ENCODE results near the gene ITLN1. TPM values are rescaled to one million over a fixed set of nuclear protein-coding genes. Genes with fewer than 3 reads are reported as not detected.

ITLN1 gene
- total and polyA plus RNA-seq, 4 donors = 0.78 to 72.6 (median 30.2) TPM

DNA sequence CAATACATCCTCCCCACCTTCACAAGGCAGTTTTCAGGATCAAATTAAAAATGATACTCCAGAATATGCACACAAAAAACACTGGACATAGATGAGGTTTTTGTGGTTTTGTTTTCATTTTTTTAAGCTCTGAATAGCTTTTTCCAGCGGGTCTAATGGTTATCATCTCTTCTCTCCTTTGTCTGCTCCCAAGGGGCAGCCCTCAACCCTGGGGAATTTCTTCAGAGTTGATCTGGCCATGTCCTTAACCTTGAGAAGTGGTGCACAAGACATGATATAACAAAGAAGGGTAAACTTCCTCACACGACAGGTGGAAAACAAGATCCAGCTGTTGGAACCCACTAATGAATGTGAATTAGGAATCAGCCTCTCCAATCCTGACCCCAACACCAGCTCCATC lies 20.8 kb downstream of the ITLN1 start:
- intact Hi-C loops (cut with DNase I) = no loop called here
- no peaks in the 10 kb centered on the region for H3K27me3 ChIP-seq (ENCODE audit: control insufficient read depth in 1 of 2, insufficient read depth in 2 of 2, low read length in 1 of 2)
- H3K27ac ChIP-seq (ENCODE audit: low read depth in 1 of 2, low read length in 2 of 2) = no peak overlapping the region
- H3K4me1 ChIP-seq (ENCODE audit: control insufficient read depth in 1 of 2, insufficient read depth in 2 of 2, low read length in 2 of 2) = no peaks in the 10 kb centered on the region
- no peaks in the 10 kb centered on the region for H3K9me3 ChIP-seq (ENCODE audit: control insufficient read depth, low read length)
- H3K36me3 ChIP-seq (ENCODE audit: control insufficient read depth in 1 of 2, insufficient read depth in 2 of 2, low read length in 1 of 2) = no peaks in the 10 kb centered on the region
- WGBS, 2 donors = 87 to 90% methylated on average over 2 of the region's 2 CpGs
- ATAC-seq (ENCODE audit: low FRiP score) (no peak), DNase-seq (no peak)
- H3K4me3 ChIP-seq (ENCODE audit: low read length in 2 of 2) = no peak overlapping the region

- ATAC-seq (ENCODE audit: low FRiP score) = no peak
Measured at GRCh38 chr1:160863774-160864131, 21.2 kb downstream of the ITLN1 start.

DNA sequence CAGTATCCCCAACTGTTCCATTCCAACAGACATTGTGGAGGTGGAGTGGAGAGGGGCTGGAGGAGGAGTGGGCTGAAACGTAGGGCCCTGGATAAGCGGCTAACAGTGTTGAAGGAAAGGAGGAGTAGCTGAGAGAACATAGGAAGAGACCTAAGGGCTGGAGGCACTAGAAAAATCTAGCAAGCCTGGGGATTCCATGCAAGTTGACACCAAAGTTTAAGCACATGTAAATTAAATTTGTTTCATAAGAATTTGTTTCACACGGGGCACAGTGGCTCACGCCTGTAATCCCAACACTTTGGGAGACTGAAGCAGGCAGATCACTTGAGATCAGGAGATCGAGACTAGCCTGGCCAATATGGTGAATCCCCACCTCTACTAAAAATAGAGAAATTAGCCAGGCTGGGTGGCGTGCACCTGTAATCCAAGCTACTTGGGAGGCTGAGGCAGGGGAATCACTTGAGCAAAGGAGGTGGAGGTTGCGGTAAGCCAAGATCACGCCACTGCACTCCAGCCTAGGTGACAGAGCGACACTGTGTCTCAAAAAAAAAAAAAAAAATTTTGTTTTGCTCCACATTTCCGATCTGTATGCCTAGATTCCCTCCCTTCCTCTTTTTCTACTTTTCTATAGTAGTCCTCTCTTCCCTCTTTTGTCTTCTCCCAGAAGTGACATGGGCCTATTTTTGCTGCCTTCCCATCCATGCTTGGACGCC lies 21.8 kb downstream of the ITLN1 start:
- no peak for ATAC-seq (ENCODE audit: low FRiP score)
- Histone ChIP-seq H3K4me3 (ENCODE audit: low read length in 2 of 2) (no peak overlapping the region), H3K4me1 (ENCODE audit: control insufficient read depth in 1 of 2, insufficient read depth in 2 of 2, low read length in 2 of 2) (no peaks in the 10 kb centered on the region), H3K36me3 (ENCODE audit: control insufficient read depth in 1 of 2, insufficient read depth in 2 of 2, low read length in 1 of 2) (no peaks in the 10 kb centered on the region), H3K27me3 (ENCODE audit: control insufficient read depth in 1 of 2, insufficient read depth in 2 of 2, low read length in 1 of 2) (no peaks in the 10 kb centered on the region), H3K27ac (ENCODE audit: low read depth in 1 of 2, low read length in 2 of 2) (no peak overlapping the region), H3K9me3 (ENCODE audit: control insufficient read depth, low read length) (no peaks in the 10 kb centered on the region)
- intact Hi-C loops (cut with DNase I) = no loop called here
- 92 to 94% methylated on average over 11 of the region's 11 CpGs for WGBS, 2 donors
- no peak for DNase-seq

More at GRCh38 chr1:160863774-160864131, 21.2 kb downstream of the ITLN1 start:
- no peaks in the 10 kb centered on the region for H3K36me3 ChIP-seq (ENCODE audit: control insufficient read depth in 1 of 2, insufficient read depth in 2 of 2, low read length in 1 of 2)
- DNase-seq = peak in 1 of 2 donors; percentile 55
- H3K27ac ChIP-seq (ENCODE audit: low read depth in 1 of 2, low read length in 2 of 2) = no peak overlapping the region
- H3K9me3 ChIP-seq (ENCODE audit: control insufficient read depth, low read length) = no peaks in the 10 kb centered on the region
- H3K4me1 ChIP-seq (ENCODE audit: control insufficient read depth in 1 of 2, insufficient read depth in 2 of 2, low read length in 2 of 2) = no peaks in the 10 kb centered on the region
- WGBS, 2 donors = 94 to 95% methylated on average over 4 of the region's 4 CpGs
- no peak overlapping the region for H3K4me3 ChIP-seq (ENCODE audit: low read length in 2 of 2)
- intact Hi-C loops (cut with DNase I) = no loop called here
- H3K27me3 ChIP-seq (ENCODE audit: control insufficient read depth in 1 of 2, insufficient read depth in 2 of 2, low read length in 1 of 2) = no peaks in the 10 kb centered on the region

GRCh38 chr1:160862203-160863060 lies 22.5 kb downstream of the ITLN1 start, which contains the start of gene CD244:
Gene CD244 (minus strand): TSS chr1:160862887. CDS start chr1:160862677, 210 bp downstream.
- no peaks in the 10 kb centered on the region for H3K4me1 ChIP-seq (ENCODE audit: control insufficient read depth in 1 of 2, insufficient read depth in 2 of 2, low read length in 2 of 2)
- H3K27ac ChIP-seq (ENCODE audit: low read depth in 1 of 2, low read length in 2 of 2) = no peak within 1 kb of the TSS
- H3K4me3 ChIP-seq (ENCODE audit: low read length in 2 of 2) = no peak within 1 kb of the TSS
- ATAC-seq (ENCODE audit: low FRiP score) (peak; percentile 24), DNase-seq (peak in 1 of 2 donors; percentile 68)
- H3K27me3 ChIP-seq (ENCODE audit: control insufficient read depth in 1 of 2, insufficient read depth in 2 of 2, low read length in 1 of 2) = no peaks in the 10 kb centered on the region
- 68 to 73% methylated on average over 12 of the region's 12 CpGs for WGBS, 2 donors
- intact Hi-C loops (cut with DNase I) = no loop called here
- no peaks in the 10 kb centered on the region for H3K36me3 ChIP-seq (ENCODE audit: control insufficient read depth in 1 of 2, insufficient read depth in 2 of 2, low read length in 1 of 2)
- no peaks in the 10 kb centered on the region for H3K9me3 ChIP-seq (ENCODE audit: control insufficient read depth, low read length)

DNA sequence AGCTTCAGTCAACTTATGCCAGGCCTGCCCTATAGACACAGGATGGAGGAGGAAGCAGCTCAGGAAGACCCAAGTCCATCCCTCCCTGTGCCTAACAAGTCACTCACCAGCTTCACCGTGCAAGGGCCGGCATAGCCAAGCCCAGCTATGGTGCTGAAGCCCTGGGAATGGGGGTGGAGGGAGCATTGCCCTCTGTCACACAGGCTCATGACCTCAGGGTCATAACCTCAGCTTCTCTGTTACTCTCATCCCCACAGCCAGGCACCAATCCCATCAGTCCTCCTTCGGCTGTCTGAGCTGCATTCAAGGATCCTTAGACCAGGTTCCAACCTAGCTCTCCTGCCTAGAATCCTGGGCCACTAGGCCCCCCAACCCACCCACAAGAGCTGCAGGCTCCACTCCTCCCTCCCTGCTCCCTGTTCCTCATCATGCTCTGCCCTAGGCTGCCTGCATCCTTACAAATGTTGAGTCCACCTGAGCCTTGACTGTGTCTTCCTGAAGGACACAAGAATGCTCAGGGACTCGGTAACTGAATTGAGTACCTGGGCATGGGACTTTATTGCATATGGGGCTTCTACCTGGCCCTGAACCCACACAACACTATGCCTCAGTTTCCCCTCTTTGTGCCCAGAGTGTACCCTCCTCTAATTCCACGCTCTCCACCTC lies 24.0 kb downstream of the ITLN1 start:
- ATAC-seq (ENCODE audit: low FRiP score) = no peak
- H3K36me3 ChIP-seq (ENCODE audit: control insufficient read depth in 1 of 2, insufficient read depth in 2 of 2, low read length in 1 of 2) = no peaks in the 10 kb centered on the region
- no peak for DNase-seq
- no peaks in the 10 kb centered on the region for H3K9me3 ChIP-seq (ENCODE audit: control insufficient read depth, low read length)
- H3K4me3 ChIP-seq (ENCODE audit: low read length in 2 of 2) = no peak overlapping the region
- no peak overlapping the region for H3K27ac ChIP-seq (ENCODE audit: low read depth in 1 of 2, low read length in 2 of 2)
- no peaks in the 10 kb centered on the region for H3K4me1 ChIP-seq (ENCODE audit: control insufficient read depth in 1 of 2, insufficient read depth in 2 of 2, low read length in 2 of 2)
- intact Hi-C loops (cut with DNase I) = no loop called here
- 81 to 91% methylated on average over 5 of the region's 5 CpGs for WGBS, 2 donors
- H3K27me3 ChIP-seq (ENCODE audit: control insufficient read depth in 1 of 2, insufficient read depth in 2 of 2, low read length in 1 of 2) = no peaks in the 10 kb centered on the region

- H3K4me3 ChIP-seq (ENCODE audit: low read length in 2 of 2) = no peak overlapping the region
- no peaks in the 10 kb centered on the region for H3K4me1 ChIP-seq (ENCODE audit: control insufficient read depth in 1 of 2, insufficient read depth in 2 of 2, low read length in 2 of 2)
- no peaks in the 10 kb centered on the region for H3K9me3 ChIP-seq (ENCODE audit: control insufficient read depth, low read length)
- no peak for DNase-seq
- ATAC-seq (ENCODE audit: low FRiP score) = no peak
- no peaks in the 10 kb centered on the region for H3K27me3 ChIP-seq (ENCODE audit: control insufficient read depth in 1 of 2, insufficient read depth in 2 of 2, low read length in 1 of 2)
- H3K27ac ChIP-seq (ENCODE audit: low read depth in 1 of 2, low read length in 2 of 2) = no peak overlapping the region
- H3K36me3 ChIP-seq (ENCODE audit: control insufficient read depth in 1 of 2, insufficient read depth in 2 of 2, low read length in 1 of 2) = no peaks in the 10 kb centered on the region
- intact Hi-C loops (cut with DNase I) = no loop called here
- WGBS, 2 donors = 92 to 94% methylated on average over 5 of the region's 5 CpGs
Measured at GRCh38 chr1:160859166-160859565, 25.8 kb downstream of the ITLN1 start.

GRCh38 chr1:160858507-160858906 lies 26.5 kb downstream of the ITLN1 start:
- Histone ChIP-seq H3K4me1 (ENCODE audit: control insufficient read depth in 1 of 2, insufficient read depth in 2 of 2, low read length in 2 of 2) (no peaks in the 10 kb centered on the region), H3K27me3 (ENCODE audit: control insufficient read depth in 1 of 2, insufficient read depth in 2 of 2, low read length in 1 of 2) (no peaks in the 10 kb centered on the region), H3K36me3 (ENCODE audit: control insufficient read depth in 1 of 2, insufficient read depth in 2 of 2, low read length in 1 of 2) (no peaks in the 10 kb centered on the region), H3K9me3 (ENCODE audit: control insufficient read depth, low read length) (no peaks in the 10 kb centered on the region), H3K27ac (ENCODE audit: low read depth in 1 of 2, low read length in 2 of 2) (no peak overlapping the region), H3K4me3 (ENCODE audit: low read length in 2 of 2) (no peak overlapping the region)
- intact Hi-C loops (cut with DNase I) = no loop called here
- ATAC-seq (ENCODE audit: low FRiP score) (no peak), DNase-seq (no peak)
- WGBS, 2 donors = 76 to 78% methylated on average over 3 of the region's 3 CpGs

DNA sequence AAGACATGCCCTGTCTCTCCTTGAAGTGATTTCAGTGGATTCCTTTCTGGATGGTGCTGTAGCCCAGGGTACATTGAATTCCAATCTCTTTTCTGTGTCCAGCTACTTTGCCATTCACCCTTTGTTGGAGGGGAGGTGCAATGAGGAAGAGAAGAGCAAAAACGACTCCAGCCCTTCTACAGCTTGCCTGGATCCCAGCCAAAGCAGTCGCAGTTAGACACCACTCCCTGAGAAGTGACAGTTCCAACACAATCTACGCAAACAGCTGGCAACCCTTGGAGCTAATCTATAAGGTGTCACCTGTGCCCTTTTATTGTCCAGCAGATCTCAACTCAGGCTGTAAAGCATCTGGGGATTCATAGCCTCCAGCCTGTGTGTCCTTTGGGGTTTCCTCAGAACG lies 26.9 kb downstream of the ITLN1 start:
- intact Hi-C loops (cut with DNase I) = no loop called here
- Histone ChIP-seq H3K27ac (ENCODE audit: low read depth in 1 of 2, low read length in 2 of 2) (no peak overlapping the region), H3K27me3 (ENCODE audit: control insufficient read depth in 1 of 2, insufficient read depth in 2 of 2, low read length in 1 of 2) (no peaks in the 10 kb centered on the region), H3K4me1 (ENCODE audit: control insufficient read depth in 1 of 2, insufficient read depth in 2 of 2, low read length in 2 of 2) (no peaks in the 10 kb centered on the region), H3K36me3 (ENCODE audit: control insufficient read depth in 1 of 2, insufficient read depth in 2 of 2, low read length in 1 of 2) (no peaks in the 10 kb centered on the region), H3K4me3 (ENCODE audit: low read length in 2 of 2) (no peak overlapping the region), H3K9me3 (ENCODE audit: control insufficient read depth, low read length) (no peaks in the 10 kb centered on the region)
- DNase-seq = peak in 1 of 2 donors; percentile 62
- no peak for ATAC-seq (ENCODE audit: low FRiP score)
- WGBS, 2 donors = 65 to 69% methylated on average over 4 of the region's 4 CpGs

All from aorta (tissue), 5 donors.